Measurements from ENCODE around the gene SELENOS. TPM values are rescaled to one million over a fixed set of nuclear protein-coding genes. Genes with fewer than 3 reads are reported as not detected.

The SELENOS gene
- total RNA-seq, 6 experiments from 2014 or later = 30.4 to 52.5 (median 39.6) TPM

GRCh38 chr15:101303408-101303807, 26.1 kb upstream of the SELENOS start:
- H3K4me1 ChIP-seq = no peaks in the 10 kb centered on the region
- ATAC-seq = no peak
- no peaks in the 10 kb centered on the region for H3K27me3 ChIP-seq
- WGBS (ENCODE audit: insufficient coverage, low coverage, low lambda C conversion rate, missing lambda C conversion rate) = 96% methylated on average over 3 of the region's 4 CpGs
- H3K36me3 ChIP-seq = peaks cover 0 to 30% (median 10%) of the 10 kb centered on the region in 4 donors
- no peak overlapping the region for H3K27ac ChIP-seq
- H3K9me3 ChIP-seq = no peaks in the 10 kb centered on the region
- intact Hi-C loops (cut with DNase I) = loop anchor here (10.0 kb wide), 2 partner anchors 191 to 341 kb away; no protein-coding TSS in a partner anchor
- H3K4me3 ChIP-seq = no peak overlapping the region
- TF ChIP-seq POLR2A (IDR thresholded peaks at IDR 0.05) = no peak
- no peak for TF ChIP-seq CTCF (IDR thresholded peaks at IDR 0.05)
- peak in 1 of 3 donors; percentile 20 for DNase-seq

GRCh38 chr15:101296418-101297405, 19.4 kb upstream of the SELENOS start:
- H3K9me3 ChIP-seq = no peaks in the 10 kb centered on the region
- intact Hi-C loops (cut with DNase I) = no loop called here
- peaks cover 0 to 11% (median 2%) of the 10 kb centered on the region in 4 donors for H3K4me1 ChIP-seq
- no peak for DNase-seq
- no peak overlapping the region for H3K4me3 ChIP-seq
- ATAC-seq = no peak
- H3K27me3 ChIP-seq = no peaks in the 10 kb centered on the region
- H3K36me3 ChIP-seq = peaks cover 0 to 6% (median 0%) of the 10 kb centered on the region in 4 donors
- WGBS (ENCODE audit: insufficient coverage, low coverage, low lambda C conversion rate, missing lambda C conversion rate) = 80% methylated on average over 7 of the region's 9 CpGs
- H3K27ac ChIP-seq = no peak overlapping the region
- no peak for TF ChIP-seq POLR2A (IDR thresholded peaks at IDR 0.05)
- TF ChIP-seq CTCF (IDR thresholded peaks at IDR 0.05) = no peak

- Histone ChIP-seq H3K4me3 (peak overlapping the region; percentile 74 to 96 (median 92)), H3K36me3 (peaks cover 0 to 8% (median 0%) of the 10 kb centered on the region in 4 donors), H3K27me3 (no peaks in the 10 kb centered on the region), H3K4me1 (peaks cover 0 to 11% (median 2%) of the 10 kb centered on the region in 4 donors), H3K9me3 (no peaks in the 10 kb centered on the region), H3K27ac (peak overlapping the region; percentile 82 to 91 (median 86))
- DNase-seq = peak in 1 of 3 donors; percentile 75
- 1% methylated on average over 18 of the region's 20 CpGs for WGBS (ENCODE audit: insufficient coverage, low coverage, low lambda C conversion rate, missing lambda C conversion rate)
- ATAC-seq = peak; percentile 0 to 64 (median 56)
- intact Hi-C loops (cut with DNase I) = no loop called here
- no peak for TF ChIP-seq POLR2A (IDR thresholded peaks at IDR 0.05)
- TF ChIP-seq CTCF (IDR thresholded peaks at IDR 0.05) = no peak
These were observed 18.4 kb upstream of the SELENOS start for GRCh38 chr15:101295607-101296161.

- H3K27me3 ChIP-seq = no peaks in the 10 kb centered on the region
- peak; percentile 98 to 99 (median 98) for DNase-seq
- peaks cover 0 to 8% (median 0%) of the 10 kb centered on the region in 4 donors for H3K36me3 ChIP-seq
- peak within 1 kb of the TSS; percentile 82 to 91 (median 86) for H3K27ac ChIP-seq
- 0% methylated on average over 15 of the region's 87 CpGs for WGBS (ENCODE audit: insufficient coverage, low coverage, low lambda C conversion rate, missing lambda C conversion rate)
- TF ChIP-seq POLR2A (IDR thresholded peaks at IDR 0.05) (peak; percentile 87), CTCF (IDR thresholded peaks at IDR 0.05) (no peak)
- intact Hi-C loops (cut with DNase I) = no loop called here
- ATAC-seq = peak; percentile 81 to 93 (median 92)
- no peaks in the 10 kb centered on the region for H3K9me3 ChIP-seq
- H3K4me1 ChIP-seq = peaks cover 0 to 11% (median 2%) of the 10 kb centered on the region in 4 donors
- H3K4me3 ChIP-seq = peak within 1 kb of the TSS; percentile 74 to 96 (median 92)
These were observed 17.7 kb upstream of the SELENOS start, which contains the start of gene SNRPA1 for GRCh38 chr15:101294731-101295606. SNRPA1 (minus strand) TSS chr15:101295248; CDS start chr15:101295178, 70 bp downstream.
